Caki2 (cell line): ENCODE measurements around the gene ARID3B. TPM values are rescaled to one million over a fixed set of nuclear protein-coding genes. Genes with fewer than 3 reads are reported as not detected.
"Not testable (repeated sequence)": the region's sequence is repeated elsewhere in the genome, so short reads cannot be mapped to it uniquely, and the experiment has no call there.

Experiments used
- DNase-seq: peaks from one replicate; pipeline ENCODE4 v3.0.0-alpha.2; 2015; ENCODE audit warnings: low read depth
- in situ Hi-C: cut with HindIII; loops from 2 replicates; pipeline ENCODE4 v1.10.0; 2016; ENCODE audit warnings: low sequenced_read_pairs, low pct_unique_long_range_greater_than_20kb, mixed read lengths
- total RNA-seq: library from RNA; depleted of rRNA; stranded (reverse); fragments of >200 nt; shearing (Covaris generic); gene quantifications from 2 replicates; pipeline ENCODE4 v1.2.3, GENCODE V29; 2014; ENCODE audit warnings: low replicate concordance

ARID3B gene
- total RNA-seq, 1 experiment from 2014 or later = 0.68 TPM

DNA sequence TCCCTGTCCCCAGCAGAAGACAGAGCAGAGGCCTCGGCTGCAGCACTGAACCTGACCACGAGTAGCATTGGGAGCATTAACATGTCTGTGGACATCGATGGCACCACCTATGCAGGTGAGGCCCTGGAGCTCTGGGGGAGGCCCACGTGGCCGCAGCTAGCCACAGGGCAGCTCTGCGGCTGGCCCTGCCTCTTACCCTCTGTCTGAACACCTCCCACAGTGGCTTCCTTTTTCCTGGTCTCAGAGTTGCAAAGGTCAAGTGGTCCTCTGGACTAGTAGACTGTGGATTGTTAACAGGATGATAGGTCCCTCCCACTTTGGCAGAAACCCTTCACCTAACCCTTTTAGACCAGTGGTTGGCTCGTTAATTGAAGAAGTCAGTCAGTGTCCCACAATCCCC is 52.1 kb downstream of the ARID3B start:
- in situ Hi-C loops = no loop called here
- DNase-seq = no peak

DNA sequence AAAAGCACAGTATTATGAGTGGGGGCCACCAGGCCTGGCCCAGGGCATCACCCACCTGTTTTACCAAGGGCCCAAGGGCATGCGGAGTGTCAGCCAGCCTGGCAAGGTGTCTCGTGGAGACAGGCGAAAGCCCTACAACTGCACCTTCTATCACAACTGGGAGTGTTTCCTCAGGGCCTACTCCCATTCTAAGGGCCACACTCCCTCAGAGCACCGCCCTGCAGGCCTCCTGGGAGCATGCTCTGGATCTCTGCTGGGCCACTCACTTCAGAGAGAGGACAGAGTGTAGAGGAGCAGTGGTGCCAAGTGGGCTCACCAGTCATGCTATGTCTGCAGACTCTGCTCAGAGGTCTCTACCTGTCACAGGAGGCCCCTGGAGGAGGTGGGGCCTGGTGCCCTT is 53.4 kb downstream of the ARID3B start:
- in situ Hi-C loops = no loop called here
- DNase-seq = no peak

DNA sequence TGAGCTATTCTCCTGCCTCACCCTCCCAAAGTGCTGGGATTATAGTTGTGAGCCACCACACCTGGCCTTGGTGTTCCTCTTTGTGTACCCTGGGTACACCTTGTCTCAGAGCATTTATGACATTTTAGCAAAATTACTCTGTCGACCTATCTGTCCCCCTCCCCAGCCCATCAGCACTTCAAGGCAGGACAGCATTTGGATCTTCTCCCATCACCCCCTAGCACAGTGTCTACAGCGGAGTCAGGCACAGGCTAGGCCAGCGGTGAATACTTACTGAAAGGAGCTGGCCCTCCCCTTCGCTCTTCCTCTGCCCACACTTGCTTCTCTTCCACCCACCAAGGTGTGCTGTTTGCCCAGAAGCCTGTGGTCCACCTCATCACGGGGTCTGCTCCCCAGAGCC is 54.3 kb downstream of the ARID3B start:
- in situ Hi-C loops = no loop called here
- DNase-seq = no peak

DNA sequence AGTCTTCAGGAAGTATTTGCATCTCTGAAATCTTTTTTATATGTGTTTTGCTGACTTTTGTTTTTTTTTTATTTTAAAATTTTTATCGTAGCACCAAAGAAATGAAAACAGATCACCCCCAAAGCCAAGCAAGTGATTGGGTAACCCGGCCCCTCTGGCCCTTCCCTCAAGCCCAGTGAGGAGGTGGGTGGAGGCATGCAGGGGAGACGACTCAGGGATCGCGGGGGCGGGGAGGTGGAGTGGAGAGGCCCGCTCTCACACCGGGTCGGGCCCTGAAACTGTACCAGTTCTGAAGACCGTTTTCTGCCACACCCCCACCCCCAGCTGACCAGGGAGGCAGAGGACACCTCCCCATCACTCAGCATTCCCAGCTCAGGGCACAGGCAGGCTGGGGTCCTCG is 55.7 kb downstream of the ARID3B start:
- in situ Hi-C loops = not testable (repeated sequence)

DNA sequence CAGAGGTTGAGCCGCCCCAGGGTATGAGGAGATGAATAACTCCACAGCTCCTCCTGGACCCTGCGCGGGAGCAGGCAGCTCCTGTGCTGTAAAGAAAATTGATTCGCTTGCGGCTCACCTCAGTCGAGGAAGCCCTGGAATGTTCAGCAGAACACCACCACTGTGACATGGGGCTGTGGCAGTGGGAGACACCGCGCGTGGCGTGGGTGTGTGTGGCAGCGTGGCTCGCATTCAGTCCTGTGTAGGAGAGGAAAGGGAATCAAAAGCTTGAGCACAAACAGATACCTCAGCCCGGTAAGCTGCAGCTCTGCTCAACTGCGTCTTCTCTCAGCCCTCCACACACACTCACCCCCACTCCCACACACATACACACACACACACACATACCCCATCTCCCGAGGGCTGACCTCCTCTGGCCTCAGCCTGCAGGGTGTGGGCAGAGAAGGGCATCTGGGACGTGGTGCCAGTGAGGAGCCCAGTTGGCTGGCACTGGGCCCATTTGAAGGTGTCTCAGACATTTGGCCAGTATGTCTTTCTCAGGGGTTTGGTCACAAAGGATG is 56.2 kb downstream of the ARID3B start:
- DNase-seq, in situ Hi-C loops: not testable (repeated sequence)

More for the DNA sequence above, 55.7 kb downstream of the ARID3B start:
- not testable (repeated sequence) for DNase-seq

DNA sequence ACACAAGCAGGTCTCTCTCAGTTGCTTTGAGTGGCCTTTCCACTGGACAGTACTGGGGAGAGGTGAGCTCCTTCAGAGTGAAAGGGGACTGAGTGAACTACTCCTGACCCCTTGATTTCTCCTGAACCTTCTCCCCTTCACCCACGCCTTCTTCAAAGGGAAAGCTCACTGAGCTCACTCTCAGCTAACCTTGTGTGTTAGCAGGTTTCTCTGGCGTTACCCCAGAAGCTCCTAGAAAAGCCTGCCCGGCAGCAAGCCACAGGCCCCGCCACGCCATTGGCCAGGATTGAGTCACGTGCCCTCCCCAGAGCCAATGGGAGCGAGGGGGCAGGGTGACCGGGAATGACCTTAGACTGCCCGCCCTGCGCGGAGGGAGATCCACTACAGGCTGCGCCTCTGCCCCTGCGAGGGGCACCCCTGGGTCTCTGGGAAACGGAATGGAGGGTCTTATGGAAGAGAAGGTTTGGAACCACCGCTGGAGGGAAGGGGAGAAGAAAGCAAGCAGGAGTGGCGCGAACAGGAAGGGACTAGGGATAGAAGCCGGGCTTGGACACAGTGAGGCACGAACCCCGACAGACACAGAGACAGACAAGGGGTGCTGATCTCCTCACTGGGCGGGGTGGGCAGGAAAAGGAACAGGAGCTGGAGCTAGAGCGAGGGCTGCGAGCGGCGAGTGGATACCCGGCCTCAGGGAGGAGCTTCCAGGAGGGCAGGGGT is 57.3 kb downstream of the ARID3B start:
- in situ Hi-C loops = no loop called here
- DNase-seq = peak; percentile 78

DNA sequence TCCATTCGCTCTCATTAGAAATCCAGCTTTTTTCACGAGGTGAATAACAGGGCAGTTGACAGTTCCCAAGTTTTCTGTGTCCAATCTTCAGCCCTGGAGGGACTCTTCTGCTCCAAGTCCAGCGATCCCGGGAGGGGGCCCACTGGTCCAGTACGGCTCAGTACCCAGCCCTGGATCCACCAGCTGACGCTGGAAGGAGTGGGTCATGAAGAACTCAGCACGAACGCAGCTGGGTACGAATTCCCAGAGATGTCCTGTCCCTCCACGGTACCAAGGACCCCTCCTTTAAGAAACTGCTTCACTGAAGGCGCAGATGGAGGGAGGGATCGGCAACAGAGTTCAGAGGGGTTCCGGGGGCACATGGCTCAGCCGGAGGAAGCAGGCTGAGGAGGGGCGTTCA is 58.1 kb downstream of the ARID3B start:
- DNase-seq = no peak
- in situ Hi-C loops = no loop called here

DNA sequence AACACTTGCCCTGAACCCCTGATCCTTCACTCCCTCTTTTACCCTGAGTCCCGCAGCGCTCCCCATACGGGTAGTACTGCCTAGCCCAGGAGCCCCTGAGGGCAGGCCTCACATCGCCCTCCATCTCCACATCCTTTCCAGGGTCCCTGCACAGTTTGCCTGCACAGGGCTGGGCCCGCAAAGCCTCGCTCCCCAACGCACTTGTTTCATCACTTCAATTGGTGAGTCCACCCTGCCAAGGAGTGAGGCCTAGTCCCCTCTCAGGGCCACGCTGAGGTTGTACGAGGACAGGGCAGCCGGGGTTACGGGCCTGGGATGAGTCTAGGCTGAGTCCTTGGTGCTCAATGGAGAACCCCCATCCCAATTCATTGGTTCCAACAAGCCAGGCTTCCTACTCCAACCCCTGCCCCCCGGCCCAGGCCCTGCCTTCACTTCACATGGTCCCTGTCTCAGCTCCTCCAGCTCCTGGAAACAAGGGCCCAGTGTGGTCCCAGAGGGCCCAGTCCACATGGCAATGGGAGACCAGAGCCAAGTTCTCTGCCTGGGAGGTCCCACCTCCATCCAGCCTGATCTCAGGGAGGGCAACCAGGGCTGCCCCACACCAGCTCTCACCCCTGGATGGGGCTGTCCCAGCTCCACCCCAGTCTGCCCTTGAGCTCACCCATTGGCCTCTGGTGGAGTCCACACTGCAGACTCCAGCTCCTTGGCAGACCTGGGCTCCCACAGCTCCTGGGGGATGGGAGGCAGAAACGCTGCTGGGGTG is 62.2 kb downstream of the ARID3B start:
- no peak for DNase-seq
- in situ Hi-C loops = no loop called here

DNA sequence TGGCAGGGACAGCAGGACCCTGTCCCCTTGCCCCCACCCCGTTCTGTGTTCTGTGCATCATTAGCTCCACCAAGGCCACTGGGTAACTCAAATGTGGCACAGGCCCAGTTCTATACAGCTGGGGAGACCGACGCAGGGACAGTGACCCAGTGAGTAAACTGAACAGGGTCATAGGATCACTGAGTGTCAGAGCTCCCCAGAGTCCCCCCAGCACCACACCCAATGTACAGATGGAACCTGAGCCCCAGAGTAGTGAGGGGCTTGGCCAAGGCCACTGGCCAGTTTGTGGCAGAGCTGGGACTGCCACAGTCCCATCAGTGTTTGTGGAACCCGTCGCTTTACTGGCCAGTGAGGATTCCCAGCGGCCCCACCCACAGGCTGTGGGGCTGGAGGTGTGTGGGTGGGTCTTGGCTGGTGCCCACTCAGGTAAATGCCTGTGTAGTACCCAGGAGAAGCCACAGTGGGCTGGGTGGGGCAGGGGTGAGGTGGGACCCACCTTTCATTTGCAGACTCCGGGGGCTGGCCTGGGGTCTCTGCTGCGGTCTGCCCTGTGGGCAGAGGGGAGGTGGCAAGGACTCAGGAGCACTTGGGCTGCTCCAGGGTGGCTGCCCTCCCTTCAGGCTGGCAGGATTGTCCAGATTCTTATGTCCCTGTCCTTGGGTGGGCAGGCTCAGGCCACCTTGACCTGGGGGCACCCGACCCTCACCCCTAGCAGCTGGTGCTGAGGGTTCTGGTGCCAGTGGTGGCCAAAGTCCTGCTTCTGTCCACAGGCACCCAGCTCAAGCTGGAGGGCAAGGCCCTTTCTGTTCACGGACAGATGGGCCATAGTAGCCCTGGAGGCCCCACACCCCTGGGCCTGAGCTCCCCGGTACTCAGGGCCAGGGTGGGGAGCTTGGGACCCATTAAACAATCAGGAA is 63.0 kb downstream of the ARID3B start:
- in situ Hi-C loops = no loop called here

DNA sequence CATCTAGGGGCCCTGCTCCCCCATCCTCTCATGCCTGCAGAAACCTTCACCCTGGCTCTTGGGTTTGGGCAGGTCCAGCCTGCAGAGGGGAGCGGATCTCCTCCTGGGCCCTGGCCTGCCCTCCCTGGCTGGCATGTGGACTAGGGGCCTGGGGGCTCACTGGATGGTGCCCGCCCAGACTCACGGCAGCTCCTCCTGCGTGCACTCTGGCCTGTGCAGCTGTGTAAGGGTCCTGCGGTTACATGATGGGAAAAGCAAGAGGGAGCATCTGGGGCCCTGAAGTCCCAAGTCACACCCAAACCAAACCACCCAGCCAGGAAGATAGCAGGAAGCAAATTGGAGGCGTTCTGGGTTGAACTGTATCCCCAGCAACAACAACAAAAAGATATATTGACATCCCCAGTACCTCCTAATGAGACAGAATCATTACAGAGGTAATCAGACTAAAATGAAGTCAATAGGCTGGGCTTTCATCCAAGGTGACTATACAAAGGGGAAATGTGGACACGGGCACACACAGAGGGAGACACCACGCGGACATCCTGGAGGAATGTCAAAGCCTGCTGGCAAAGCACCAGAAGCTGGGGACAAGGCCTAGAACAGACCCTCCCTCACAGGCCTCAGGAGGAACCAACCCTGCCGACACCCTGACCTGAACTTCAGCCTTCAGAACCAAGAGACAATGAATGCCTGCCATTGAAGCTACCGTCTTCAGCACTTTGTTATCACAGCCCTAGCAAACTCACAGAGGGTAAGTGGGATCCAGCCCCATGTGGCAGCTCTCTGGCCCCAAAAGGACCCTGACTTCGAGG is 64.2 kb downstream of the ARID3B start:
- no peak for DNase-seq

More for the DNA sequence above, 63.0 kb downstream of the ARID3B start:
- DNase-seq = no peak

DNA sequence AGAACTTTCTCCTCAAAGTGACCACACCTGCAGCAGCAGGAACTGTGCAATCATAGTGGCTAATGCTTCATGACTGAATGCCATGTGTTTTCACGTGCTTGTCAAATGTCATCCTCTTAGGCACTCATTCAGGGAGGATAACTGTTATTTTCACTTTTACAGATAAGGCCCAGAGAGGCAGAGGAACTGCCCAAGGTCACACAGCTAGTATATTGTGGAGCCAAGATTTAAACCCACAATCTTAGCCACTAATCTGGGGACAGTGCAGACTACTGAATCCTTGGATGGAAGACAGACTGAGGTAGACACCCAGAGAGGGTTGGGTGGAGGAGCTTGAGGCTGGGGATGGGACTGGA is 64.8 kb downstream of the ARID3B start:
- in situ Hi-C loops = no loop called here

More for the DNA sequence above, 64.2 kb downstream of the ARID3B start:
- in situ Hi-C loops = no loop called here

DNA sequence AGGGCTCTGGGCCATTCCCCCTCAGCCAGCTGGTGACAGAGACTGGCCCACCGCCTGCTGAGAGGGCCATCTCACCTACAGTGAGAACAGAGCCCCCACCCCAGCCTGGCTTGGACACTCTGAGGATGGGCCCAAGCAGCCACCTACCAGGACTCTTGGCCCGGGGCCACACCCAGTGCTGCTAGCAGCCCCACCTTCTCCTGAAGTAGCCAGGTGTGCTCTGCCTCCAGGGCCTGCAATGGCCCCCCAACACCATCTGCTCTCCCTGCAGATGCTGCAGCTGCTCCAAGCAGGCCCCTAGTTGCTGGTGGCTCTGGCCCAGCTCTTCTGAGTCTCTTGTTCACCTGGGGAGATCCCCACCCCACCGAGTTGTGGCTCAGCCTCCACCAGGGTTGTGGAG is 67.8 kb downstream of the ARID3B start:
- in situ Hi-C loops = no loop called here
- DNase-seq = no peak

More for the DNA sequence above, 64.8 kb downstream of the ARID3B start:
- no peak for DNase-seq

DNA sequence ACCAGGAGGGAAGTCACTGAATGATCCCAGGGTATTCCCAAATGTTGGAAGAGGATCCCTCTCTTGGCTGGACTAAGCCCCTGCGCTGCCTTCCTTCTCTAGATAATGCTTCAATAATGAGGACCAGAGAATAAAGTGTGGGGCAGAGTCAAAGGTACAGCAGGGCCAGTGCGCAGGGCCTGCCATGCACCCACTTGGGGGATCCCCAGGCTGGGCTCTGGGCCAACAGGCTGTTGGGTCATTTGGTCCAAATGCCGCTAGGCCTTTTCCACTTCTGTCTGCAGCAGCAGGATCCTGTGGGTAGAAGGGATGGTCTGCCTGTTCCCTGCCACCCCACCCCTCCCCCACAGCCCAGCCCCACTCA is 68.9 kb downstream of the ARID3B start:
- in situ Hi-C loops = no loop called here
- no peak for DNase-seq

DNA sequence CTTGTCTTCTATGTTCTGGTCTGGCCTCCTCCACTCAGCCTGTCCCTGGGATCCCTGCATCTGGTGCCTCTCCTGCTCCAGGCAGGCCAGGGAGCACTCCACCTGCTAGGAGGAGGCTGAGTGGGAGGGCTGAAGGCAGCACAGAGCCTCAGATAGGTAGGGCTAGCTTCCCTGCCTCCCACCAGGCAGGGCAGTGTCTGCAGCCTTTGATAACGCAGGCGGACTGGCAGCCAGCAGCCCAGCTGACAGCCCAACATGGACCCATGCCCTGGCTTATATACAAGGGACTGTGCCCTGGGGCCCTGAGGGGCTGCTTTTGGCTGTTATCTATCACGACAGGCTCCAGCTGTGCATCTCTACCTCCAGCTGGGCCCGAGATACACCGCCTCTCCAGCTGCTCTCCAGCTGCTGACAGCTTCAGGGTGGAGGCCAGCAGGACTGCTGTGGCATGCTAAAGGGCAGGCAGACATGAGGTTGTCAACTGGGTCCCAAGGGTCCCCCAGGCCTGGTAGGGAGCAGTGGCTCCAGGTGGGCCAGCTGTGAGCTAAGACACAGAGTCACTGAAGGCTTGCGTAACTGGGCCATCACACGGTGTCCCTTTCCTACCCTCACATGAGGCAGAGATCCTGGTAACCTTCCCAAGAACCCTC is 69.4 kb downstream of the ARID3B start:
- no peak for DNase-seq
- in situ Hi-C loops = no loop called here

DNA sequence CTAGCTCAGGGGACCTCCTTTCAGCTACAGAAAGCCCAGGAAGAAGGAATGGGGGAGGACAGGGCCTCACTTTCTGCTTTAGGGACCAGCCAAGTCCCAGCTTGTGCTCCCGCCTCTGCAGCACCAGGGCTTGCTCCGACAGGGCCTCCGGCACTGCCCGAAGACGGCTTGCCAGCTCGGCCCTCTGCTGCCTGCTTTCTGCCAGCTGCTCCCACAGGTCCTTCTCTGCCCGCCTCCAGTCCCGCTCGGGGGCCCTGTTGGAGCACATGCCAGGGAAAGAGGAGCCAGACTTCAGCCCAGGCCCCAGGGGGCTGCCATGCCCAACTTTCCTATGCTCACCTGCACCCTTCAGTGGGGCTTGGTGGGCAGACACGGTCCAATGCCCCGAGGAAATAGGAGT is 70.3 kb downstream of the ARID3B start:
- no peak for DNase-seq
- in situ Hi-C loops = no loop called here

DNA sequence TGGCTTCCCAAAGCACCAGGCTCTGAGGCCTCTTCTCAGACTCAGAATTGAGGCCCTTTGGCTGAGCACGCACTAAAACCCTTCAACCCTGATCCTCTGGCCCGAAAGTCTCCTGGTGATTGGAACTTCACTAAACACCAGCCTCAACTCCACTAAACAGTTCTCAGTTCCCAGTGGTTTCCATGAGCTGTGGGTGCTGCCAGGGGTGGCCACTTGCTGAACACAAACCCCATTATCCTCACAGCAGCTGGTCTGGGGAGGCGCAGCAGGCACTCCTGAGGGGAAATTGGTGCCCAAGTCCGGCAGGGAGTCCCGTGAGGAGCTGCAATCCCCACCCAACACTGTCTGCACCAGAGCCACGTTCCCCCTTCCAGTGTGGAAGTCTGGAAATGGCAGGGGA is 70.8 kb downstream of the ARID3B start:
- DNase-seq = no peak
- in situ Hi-C loops = no loop called here

DNA sequence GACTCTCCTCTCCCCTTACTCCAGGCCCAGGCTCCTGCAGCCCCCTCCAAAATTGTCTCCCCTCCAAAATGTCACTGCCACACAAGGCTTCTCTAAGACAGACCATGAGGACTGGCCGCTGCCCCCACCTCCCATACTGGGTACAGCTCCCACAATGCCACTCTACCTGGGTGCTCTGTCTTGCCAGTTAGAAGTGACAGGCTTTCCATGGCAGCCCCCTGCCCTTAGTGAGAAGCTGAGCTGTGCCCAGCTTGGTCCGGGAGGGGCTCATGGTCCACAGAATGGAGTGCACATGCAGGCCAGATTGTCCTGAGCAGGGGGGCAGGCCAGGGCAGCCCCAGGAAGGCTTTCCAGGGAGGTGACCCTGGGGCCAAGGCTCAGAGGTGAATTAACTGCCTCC is 71.7 kb downstream of the ARID3B start:
- DNase-seq = no peak
- in situ Hi-C loops = no loop called here
